HG03439 (cell line): ENCODE measurements around the gene SLC7A7.
"Not testable (repeated sequence)": the region's sequence is repeated elsewhere in the genome, so short reads cannot be mapped to it uniquely, and the experiment has no call there.

Source experiments
- ATAC-seq: cut with Tn5 transposase; IDR thresholded peaks from one replicate; pipeline ENCODE4 v1.9.1; 2021; ENCODE audit warnings: mild to moderate bottlenecking, moderate library complexity; ENCODE audit not compliant: unreplicated experiment

The SLC7A7 gene

GRCh38 chr14:22844221-22845102, 29.2 kb upstream of the SLC7A7 start:
- no peak for ATAC-seq

GRCh38 chr14:22843123-22843925, 28.1 kb upstream of the SLC7A7 start:
- ATAC-seq, result no peak

DNA sequence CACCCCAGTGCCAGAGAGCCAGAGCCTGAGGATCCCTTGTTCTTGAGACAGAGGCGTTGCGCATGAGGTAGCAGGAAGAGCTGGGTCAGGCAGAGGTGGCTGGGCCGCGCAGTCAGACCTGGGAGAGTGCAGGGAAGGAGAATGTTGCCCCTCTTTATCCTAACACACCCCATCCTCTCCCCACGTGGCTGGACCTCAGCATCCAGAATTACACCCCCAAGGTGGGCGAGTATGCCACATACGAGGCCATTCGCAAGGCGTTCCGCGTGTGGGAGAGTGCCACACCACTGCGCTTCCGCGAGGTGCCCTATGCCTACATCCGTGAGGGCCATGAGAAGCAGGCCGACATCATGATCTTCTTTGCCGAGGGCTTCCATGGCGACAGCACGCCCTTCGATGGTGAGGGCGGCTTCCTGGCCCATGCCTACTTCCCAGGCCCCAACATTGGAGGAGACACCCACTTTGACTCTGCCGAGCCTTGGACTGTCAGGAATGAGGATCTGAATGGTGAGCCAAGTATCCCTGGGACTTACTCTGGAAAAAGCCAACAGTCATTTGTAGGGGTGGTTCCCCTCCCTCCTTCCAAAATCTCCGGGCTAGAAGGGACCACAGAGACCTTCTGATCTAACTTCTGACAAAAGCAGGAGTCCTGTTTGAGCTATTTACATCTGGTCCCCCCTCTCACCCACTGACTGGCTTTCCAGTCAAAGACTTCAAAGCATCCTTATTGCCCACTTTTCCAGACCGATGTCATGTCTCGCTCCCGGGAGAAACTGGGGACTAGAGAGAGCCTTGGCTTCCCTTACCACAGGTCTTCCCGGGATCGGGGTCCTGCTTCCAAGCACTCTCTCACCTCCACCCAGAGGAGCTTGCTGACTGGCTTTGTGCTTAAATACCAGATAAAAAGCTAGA, 27.2 kb upstream of the SLC7A7 start:
- ATAC-seq, result no peak

DNA sequence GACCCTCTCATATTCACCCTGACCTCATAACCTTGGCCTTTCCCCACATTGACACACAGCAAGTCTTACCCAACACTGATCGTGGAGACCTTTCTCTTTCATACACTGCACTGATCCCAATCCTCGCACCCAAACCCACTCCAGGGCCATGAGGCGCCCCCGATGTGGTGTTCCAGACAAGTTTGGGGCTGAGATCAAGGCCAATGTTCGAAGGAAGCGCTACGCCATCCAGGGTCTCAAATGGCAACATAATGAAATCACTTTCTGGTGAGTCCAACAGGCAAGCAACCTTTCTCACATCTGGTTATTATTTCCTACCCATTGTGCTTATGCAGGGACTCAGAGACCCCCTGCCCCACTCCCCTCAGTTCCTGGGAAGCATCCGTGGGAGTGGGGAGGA, 26.5 kb upstream of the SLC7A7 start:
- no peak for ATAC-seq

GRCh38 chr14:22841311-22841710, 26.1 kb upstream of the SLC7A7 start:
- ATAC-seq, result no peak

DNA sequence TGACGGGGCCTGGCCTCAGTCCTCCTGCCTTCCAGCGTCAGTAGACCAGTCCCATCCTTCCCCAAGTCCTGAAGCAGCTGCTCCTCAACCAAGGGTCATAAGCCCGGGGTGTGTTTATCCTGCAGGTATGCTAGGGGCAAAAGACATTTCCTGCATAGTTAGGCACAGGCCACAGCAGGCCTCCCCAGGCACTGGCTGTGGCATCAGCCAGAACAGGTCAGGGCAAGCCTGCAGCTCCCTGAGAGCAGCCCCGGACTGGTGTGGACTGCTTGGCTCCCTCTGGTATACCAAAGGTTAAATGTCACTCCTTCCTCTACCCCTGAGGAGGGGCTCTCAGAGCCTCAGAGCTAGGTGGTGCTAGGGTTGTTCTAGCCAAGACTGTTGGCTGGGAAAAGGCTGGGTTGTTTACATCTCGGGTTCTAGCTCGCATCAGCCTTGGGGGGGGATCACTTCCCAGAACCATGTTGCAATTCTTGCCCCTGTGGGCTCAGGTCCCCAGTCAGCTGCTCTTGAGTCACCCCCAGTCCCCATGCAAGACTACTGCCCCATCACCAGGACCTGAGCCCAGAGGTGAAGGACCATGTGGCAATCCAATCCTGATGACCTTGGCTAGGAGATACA, 24.0 kb upstream of the SLC7A7 start:
- no peak for ATAC-seq

GRCh38 chr14:22838631-22839041, 23.4 kb upstream of the SLC7A7 start:
- no peak for ATAC-seq

DNA sequence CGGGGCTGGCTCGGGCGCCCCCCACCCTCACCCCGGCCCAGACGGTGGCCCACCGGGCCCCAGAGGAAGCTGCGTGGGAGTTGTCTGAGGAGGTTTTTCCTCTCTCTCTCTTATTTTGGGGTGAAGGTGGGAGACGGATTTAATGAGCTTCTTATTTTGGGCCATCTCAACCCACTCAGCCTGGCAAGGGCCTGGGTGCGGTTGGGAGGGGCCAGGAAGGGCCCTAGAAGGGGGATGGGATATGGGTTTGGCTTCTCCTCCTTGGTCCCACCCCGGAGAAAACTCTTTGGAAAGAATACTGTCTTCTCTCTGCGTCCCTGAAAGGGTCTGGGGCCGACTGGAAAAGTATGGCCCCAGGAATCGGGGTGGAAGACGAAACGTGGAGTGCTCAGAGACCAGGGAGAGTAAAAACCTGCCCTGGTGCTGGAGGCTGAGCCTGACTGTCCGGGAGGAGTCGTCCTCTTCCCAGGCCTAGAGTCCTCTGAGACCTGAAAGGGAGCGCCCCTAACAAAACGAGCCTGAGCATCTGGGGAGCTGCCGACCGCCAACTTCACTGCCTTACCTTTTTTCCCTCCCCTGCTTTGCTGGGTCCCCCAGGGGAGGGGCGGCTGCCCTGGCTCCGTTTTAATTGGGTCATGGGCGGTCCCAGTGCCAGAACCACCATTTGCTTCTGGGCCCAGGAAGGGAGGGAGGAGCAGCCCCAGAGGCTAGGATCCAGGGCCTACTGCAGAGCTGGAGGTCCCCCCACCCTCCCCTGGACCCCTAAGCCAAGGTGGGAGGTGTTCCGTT, 22.7 kb upstream of the SLC7A7 start:
- ATAC-seq, result no peak

DNA sequence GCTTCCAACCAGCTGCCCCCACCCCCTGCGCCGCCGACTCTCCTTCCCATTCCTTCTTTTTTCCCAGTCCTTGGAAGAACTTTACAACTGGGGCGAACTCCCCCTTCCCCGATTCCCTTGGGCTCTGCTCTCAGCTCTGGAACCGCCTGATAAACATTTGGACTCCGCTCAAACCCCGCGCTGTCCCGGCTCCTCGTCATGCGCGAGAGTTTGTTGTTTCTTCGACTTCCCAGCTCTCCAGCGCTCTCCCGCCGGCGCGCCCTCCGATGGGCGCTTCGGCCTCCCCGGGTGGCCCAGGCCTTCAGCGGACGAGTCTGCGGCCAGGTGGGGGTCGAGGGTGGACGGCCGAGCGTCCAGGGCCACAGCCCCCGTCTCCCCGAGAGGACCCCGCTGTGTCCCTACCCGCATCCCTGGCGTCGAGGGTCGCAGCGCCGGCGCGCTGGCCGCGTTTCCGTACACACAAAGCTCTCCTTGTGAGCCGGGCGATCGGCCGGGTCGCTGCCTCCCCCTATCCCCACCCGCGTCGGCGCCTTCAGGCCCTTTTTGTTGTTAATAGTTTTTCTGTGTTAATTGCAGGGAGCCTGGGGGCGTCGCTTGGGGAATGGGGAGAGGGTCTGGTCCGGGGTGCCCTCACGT, 22.0 kb upstream of the SLC7A7 start:
- ATAC-seq, result no peak

GRCh38 chr14:22836301-22837113, 21.3 kb upstream of the SLC7A7 start, which contains the start of gene MMP14:
MMP14 (plus strand) TSS chr14:22836585; CDS start chr14:22836818, 233 bp downstream.
- ATAC-seq, result no peak

- ATAC-seq, result no peak
Measured at GRCh38 chr14:22835505-22835904, 20.3 kb upstream of the SLC7A7 start.

DNA sequence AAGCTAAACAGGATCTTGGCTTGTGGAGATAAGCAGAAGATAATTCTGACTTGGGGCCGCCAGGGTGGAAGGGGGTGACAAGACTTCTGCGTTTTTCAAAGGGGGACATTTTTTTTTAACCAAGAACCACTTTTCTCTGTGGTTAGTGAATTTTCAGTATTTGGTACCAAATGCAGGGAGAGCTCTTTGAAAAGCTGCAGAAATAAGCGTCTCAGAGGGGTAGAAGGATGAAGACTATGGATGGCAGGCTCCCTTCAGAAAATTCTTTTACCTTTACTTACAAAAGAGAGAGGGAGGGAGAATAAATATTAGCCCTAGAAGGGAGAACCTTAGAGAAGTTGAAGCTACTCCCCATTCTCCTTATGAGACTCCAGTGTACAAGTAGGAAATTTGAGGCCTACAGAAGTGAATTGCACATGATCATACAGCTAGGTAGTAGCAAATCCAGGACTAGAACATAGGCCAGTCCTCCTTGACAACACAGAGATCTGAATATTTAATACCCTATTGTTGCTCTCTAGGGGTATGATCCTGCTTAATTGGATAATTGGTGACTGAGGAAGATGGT, 15.3 kb upstream of the SLC7A7 start:
- no peak for ATAC-seq

DNA sequence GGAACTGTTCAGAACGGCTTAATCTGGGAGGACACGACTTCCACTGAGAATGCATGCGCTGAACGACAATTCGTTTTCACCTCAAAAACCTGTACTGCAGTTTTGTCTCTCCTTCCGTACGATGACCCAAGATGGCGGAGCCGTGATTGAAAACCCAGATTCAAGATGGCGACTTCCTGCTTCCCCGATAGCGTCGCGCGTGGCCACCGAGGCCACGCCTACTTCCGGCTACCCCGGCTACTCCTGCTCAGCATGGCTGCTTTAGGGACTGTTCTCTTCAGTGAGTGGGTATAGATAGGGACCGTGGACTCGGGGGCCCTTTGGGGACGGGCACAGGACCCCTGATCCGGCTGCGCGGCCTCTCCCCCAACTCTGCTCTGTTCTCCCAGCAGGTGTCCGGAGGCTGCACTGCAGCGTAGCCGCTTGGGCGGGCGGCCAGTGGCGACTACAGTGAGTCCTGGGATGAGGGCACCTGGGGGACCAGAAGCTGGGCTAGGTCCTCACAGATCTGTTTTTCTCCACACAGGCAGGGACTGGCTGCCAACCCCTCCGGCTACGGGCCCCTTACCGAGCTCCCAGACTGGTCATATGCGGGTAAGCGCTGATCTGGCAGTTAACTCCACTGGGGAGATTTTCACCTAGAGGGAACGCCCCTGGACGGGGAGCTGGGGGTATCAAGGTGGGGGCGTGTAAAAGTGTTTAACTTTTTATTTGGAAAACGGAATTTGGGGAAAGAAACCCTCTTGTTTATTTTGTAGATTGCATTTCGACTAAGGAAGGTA, 14.6 kb upstream of the SLC7A7 start, which contains the start of gene MRPL52:
TSS of gene MRPL52 (plus strand) at position 227 of the 782 bp plus-strand sequence. CDS start at position 253, 26 bp downstream.
- peak; percentile 77 for ATAC-seq

GRCh38 chr14:22829076-22829660, 13.9 kb upstream of the SLC7A7 start:
- not testable (repeated sequence) for ATAC-seq

GRCh38 chr14:22824711-22825359, 9.6 kb upstream of the SLC7A7 start:
- ATAC-seq, result no peak

DNA sequence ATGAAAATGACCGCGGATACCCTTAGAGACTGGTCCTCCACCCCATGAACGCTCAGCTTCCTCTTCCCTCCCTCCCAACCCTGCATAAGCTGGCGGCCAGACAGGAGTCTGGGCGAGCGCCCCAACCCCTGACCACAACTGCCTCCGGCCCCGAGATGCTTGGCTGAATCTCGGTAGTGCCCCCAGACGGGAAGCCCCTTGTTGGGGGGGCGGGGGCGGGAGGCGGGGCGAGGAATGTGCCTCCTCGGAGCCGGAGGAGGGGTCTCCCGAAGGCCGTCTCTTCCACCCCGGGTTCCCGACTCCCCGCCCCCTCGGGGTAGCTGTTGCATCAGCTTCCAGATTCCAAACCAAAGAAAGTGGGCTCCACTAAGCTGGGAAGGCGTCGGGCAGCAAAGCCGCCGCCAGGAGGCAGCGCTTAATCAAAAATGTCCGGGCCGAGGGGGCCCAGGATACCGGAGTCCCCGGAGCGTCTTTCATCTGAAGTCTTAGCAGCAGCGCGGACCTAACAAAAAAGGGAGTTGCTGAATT, 7.4 kb upstream of the SLC7A7 start:
- no peak for ATAC-seq
